ENCODE measurements around the gene PIM2. TPM values are rescaled to one million over a fixed set of nuclear protein-coding genes. Genes with fewer than 3 reads are reported as not detected.

PIM2 gene
- total and polyA plus RNA-seq, 9 of the 15 experiments (the other 6 are each of a cell fraction or from before 2014, with no cell fraction given) = 67.6 to 191 (median 108) TPM

DNA sequence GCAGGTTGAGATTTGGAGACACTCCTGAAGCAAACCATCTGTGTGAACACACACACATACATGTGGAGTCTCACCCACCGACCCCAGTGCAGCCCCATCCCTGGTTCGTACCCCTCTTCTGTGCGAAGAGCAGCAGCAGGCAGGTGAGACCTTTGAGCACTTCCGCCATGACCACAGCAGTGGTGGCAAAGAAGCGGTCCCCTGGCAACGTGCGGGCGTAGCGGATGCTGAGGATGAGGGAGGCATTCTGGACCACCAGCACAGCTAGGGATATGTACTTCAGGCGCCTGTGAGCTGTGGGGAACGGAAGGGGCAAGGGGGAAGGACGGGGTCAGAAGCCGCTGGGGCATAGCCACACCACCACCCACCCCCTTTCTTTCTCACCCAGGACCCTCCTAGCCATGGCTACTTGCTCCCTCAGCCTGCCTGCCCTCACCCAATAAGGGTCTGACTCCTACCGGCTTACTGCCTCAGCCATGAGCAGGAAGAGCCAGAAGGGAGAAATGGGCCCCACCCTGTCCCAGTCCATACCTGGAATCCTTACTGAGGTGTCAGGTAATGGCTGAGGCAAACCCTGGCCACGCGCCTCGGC, 9.0 kb downstream of the PIM2 start (continued):
- TF ChIP-seq ZNF407 (IDR thresholded peaks at IDR 0.05; ENCODE audit: low read depth) (no peak), IFI16 (CRISPR knock-in tag; IDR thresholded peaks at IDR 0.05) (no peak), CREBBP (IDR thresholded peaks at IDR 0.05; ENCODE audit: low read depth, low read length) (no peak), HDAC1 (IDR thresholded peaks at IDR 0.05) (no peak)

Measured in K562 (cell line).